GM12878 (cell line): ENCODE data around the gene NAT9. TPM values are rescaled to one million over a fixed set of nuclear protein-coding genes. Genes with fewer than 3 reads are reported as not detected.
A peak's percentile ranks its signal among the peaks of the same experiment; 100 is the strongest.

Experiments
- ATAC-seq: fragments of 200-7000 bp; cut with Tn5 transposase; 3 replicates; pipeline ENCODE4 v1.9.1; 2020; ENCODE audit warnings: mild to moderate bottlenecking, moderate library complexity
- BruUV-seq: library from RNA; stranded (reverse); fragments of 400-500 nt; replicated peaks from 2 replicates; lab custom pipeline; 2021; lab: Mats Ljungman, UMichigan
- CTCF ChIA-PET: fragments of 300-600 bp; sonication (Branson Sonifier 250); formaldehyde crosslinking; extraction: SDS; loops from one replicate; lab custom pipeline; 2021; ENCODE audit warnings: inconsistent platforms; lab: Yijun Ruan, JAX
- POLR2A ChIA-PET: fragments of 350-600 bp; formaldehyde crosslinking; extraction: SDS; loops from one replicate; lab custom pipeline; 2021; ENCODE audit warnings: inconsistent platforms; lab: Charles Lee
- RAD21 ChIA-PET: fragments of 300-600 bp; sonication (Branson Sonifier 250); formaldehyde crosslinking; loops from one replicate; lab custom pipeline; 2023; ENCODE audit warnings: antibody characterized with exemption; ENCODE audit not compliant: unreplicated experiment; lab: Charles Lee
- SMC1A ChIA-PET: fragments of 300-600 bp; sonication (Branson Sonifier 250); formaldehyde crosslinking; loops from one replicate; lab custom pipeline; 2023; ENCODE audit not compliant: unreplicated experiment, uncharacterized antibody; lab: Charles Lee
- DNase-seq: peaks from one replicate; pipeline ENCODE4 v3.0.0-alpha.2; 2011; ENCODE audit warnings: low read depth, low spot score
- FAIRE-seq: peaks from 3 replicates; lab custom pipeline; 2011; peaks lifted over from hg19 to GRCh38; lab: Jason Lieb, UNC
- H2AFZ ChIP-seq: 2 replicates; pipeline ENCODE4 v1.6.0; 2011; ENCODE audit warnings: low read depth, low read length, control low read depth; ENCODE audit not compliant: control insufficient read depth
- H3K27ac ChIP-seq: 2 replicates; pipeline ENCODE4 v1.5.1; 2011; ENCODE audit warnings: control low read depth; ENCODE audit not compliant: control insufficient read depth, insufficient read depth
- H3K27me3 ChIP-seq, 2 experiments: replicated peaks in 1 of 2; 2 replicates each; pipeline versions ENCODE4 v1.6.0 to v1.6.1; 2011; ENCODE audit warnings: low read length in 1 of 2; ENCODE audit not compliant: control insufficient read depth in 2 of 2, insufficient read depth in 2 of 2
- H3K36me3 ChIP-seq, 2 experiments: 2 replicates each; pipeline ENCODE4 v1.5.1; 2011; ENCODE audit warnings: low read length in 1 of 2; ENCODE audit not compliant: control insufficient read depth in 2 of 2, insufficient read depth in 2 of 2
- H3K4me1 ChIP-seq: 2 replicates; pipeline ENCODE4 v1.6.1; 2011; ENCODE audit warnings: mild to moderate bottlenecking, low read length, moderate library complexity, mixed read lengths; ENCODE audit not compliant: control insufficient read depth, insufficient read depth
- H3K4me2 ChIP-seq: 2 replicates; pipeline ENCODE4 v1.6.0; 2011; ENCODE audit warnings: control low read depth; ENCODE audit not compliant: control insufficient read depth, insufficient read depth
- H3K4me3 ChIP-seq: fragments of 200-600 bp; sonication (generic); 2 replicates; pipeline ENCODE4 v1.5.1; 2016
- H3K79me2 ChIP-seq: 2 replicates; pipeline ENCODE4 v1.6.0; 2011; ENCODE audit warnings: low read length; ENCODE audit not compliant: control insufficient read depth, insufficient read depth
- H3K9ac ChIP-seq: 2 replicates; pipeline ENCODE4 v1.8.0; 2011; ENCODE audit warnings: low read length, control low read depth, mixed read lengths; ENCODE audit not compliant: control insufficient read depth, insufficient read depth
- H3K9me3 ChIP-seq: replicated peaks from 3 replicates; pipeline ENCODE4 v1.5.1; 2011; ENCODE audit warnings: mild to moderate bottlenecking, low read length; ENCODE audit not compliant: control insufficient read depth, insufficient read depth
- H4K20me1 ChIP-seq: 2 replicates; pipeline ENCODE4 v1.6.0; 2011; ENCODE audit not compliant: control insufficient read depth, insufficient read depth
- CBX3 ChIP-seq: fragments of 200-600 bp; sonication (generic); IDR thresholded peaks from 2 replicates; pipeline ENCODE4 v1.6.1; 2016; ENCODE audit warnings: low read depth, borderline replicate concordance
- CTCF ChIP-seq, 3 experiments: IDR thresholded peaks in 2 of 3; conservative IDR thresholded peaks in 1 of 3; 2 replicates each; pipeline ENCODE4 v1.5.1; 2011; ENCODE audit warnings: low read depth in 3 of 3, low read length in 3 of 3, mild to moderate bottlenecking in 3 of 3, control low read depth in 2 of 3, moderate library complexity in 2 of 3, inconsistent platforms in 1 of 3, mixed read lengths in 1 of 3; ENCODE audit not compliant: control insufficient read depth in 2 of 3, insufficient read depth in 1 of 3; ENCODE audit errors: extremely low read depth in 1 of 3
- EGR1 ChIP-seq, 2 experiments: IDR thresholded peaks; 1 replicate in 1 of 2; 2 replicates in 1 of 2; pipeline ENCODE4 v1.6.1; 2011 to 2012; ENCODE audit warnings: low read depth in 2 of 2, low read length in 2 of 2, borderline replicate concordance in 1 of 2, mild to moderate bottlenecking in 1 of 2, moderate library complexity in 1 of 2
- IKZF1 ChIP-seq: fragments of 450-650 bp; conservative IDR thresholded peaks from 2 replicates; pipeline ENCODE4 v1.6.1; 2017; ENCODE audit warnings: antibody characterized with exemption, mild to moderate bottlenecking
- RBBP5 ChIP-seq: fragments of 200-600 bp; sonication (generic); conservative IDR thresholded peaks from 2 replicates; pipeline ENCODE4 v1.6.1; 2016
- SP1 ChIP-seq: IDR thresholded peaks from one replicate; pipeline ENCODE4 v1.6.1; 2011; ENCODE audit warnings: low read depth, low read length
- USF2 ChIP-seq: IDR thresholded peaks from 2 replicates; pipeline ENCODE4 v1.6.1; 2011; ENCODE audit warnings: low read depth, low read length, improper control_type of control experiment, borderline replicate concordance
- ZBTB33 ChIP-seq: fragments of 450-650 bp; IDR thresholded peaks from 2 replicates; pipeline ENCODE4 v1.6.1; 2017; ENCODE audit warnings: mild to moderate bottlenecking
- ZNF207 ChIP-seq: fragments of 450-650 bp; IDR thresholded peaks from 2 replicates; pipeline ENCODE4 v1.6.1; 2014; ENCODE audit warnings: antibody characterized with exemption, mild to moderate bottlenecking, borderline replicate concordance
- WGBS: methylation state at CpG from one replicate; pipeline ENCODE4 v1.1.6; 2016; ENCODE audit warnings: low lambda C conversion rate; ENCODE audit not compliant: insufficient replicate concordance, insufficient coverage; ENCODE audit errors: missing lambda C conversion rate; 5-methylcytosine and 5-hydroxymethylcytosine counted together
- in situ Hi-C: fragments of 300-500 bp; cut with MboI; formaldehyde crosslinking; loops from 9 replicates; pipeline ENCODE4 v1.14.3; 2018; ENCODE audit warnings: mixed read lengths
- intact Hi-C: fragments of 100-400 bp; cut with micrococcal nuclease; formaldehyde crosslinking; loops from one replicate; pipeline ENCODE4 v1.14.2; 2022; ENCODE audit not compliant: unreplicated experiment
- polyA plus RNA-seq, 11 experiments: library from polyadenylated mRNA; depleted of rRNA in 4 of 11; unstranded in 6 of 11; stranded (reverse) in 5 of 11; fragments of >200 nt; fragmentation: Nextera tagmentation in 4 of 11; fragmentation: Illumina TruSeq in 1 of 11; extraction: Ambion mirVana in 4 of 11; extraction: Trizol in 1 of 11; gene quantifications; 1 replicate in 1 of 11; 2 replicates in 10 of 11; pipeline versions ENCODE4 v1.2.1 to v1.2.3, GENCODE V29; 2011 to 2016; ENCODE audit warnings: inconsistent platforms in 2 of 11, missing spikeins in 2 of 11, low read depth in 1 of 11
- total RNA-seq, 4 experiments: library from RNA; depleted of rRNA in 3 of 4; stranded (reverse); fragments of >200 nt in 3 of 4; fragmentation: Illumina TruSeq in 1 of 4; extraction: Trizol in 1 of 4; gene quantifications; 2 replicates each; pipeline versions ENCODE4 v1.2.1 to v1.2.3, GENCODE V29; 2013 to 2021

NAT9 gene
- total and polyA plus RNA-seq, 10 of the 15 experiments (the other 5 are each of a cell fraction or from before 2014, with no cell fraction given) = 3.5 to 45.3 (median 27.3) TPM

- SMC1A ChIA-PET = no interaction called here
- ATAC-seq = peak; percentile 28; the same call in 1 of the 3 replicates
- POLR2A ChIA-PET = no interaction called here
- Histone ChIP-seq H2AFZ (no peak overlapping the region), H3K9ac (no peak overlapping the region), H3K4me2 (no peak overlapping the region), H3K36me3 (peaks cover 0 to 1% of the 10 kb centered on the region in 2 experiments; a peak in 2 of 4 replicates), H3K4me1 (no peaks in the 10 kb centered on the region), H3K27me3 (no peaks in the 10 kb centered on the region), H3K27ac (no peak overlapping the region), H4K20me1 (no peaks in the 10 kb centered on the region), H3K9me3 (no peaks in the 10 kb centered on the region), H3K79me2 (no peaks in the 10 kb centered on the region), H3K4me3 (no peak overlapping the region)
- RAD21 ChIA-PET = no interaction called here
- TF ChIP-seq CTCF (IDR thresholded peaks at IDR 0.05 in 2 of 3, conservative IDR thresholded peaks at IDR 0.05 in 1 of 3; ENCODE audit: control insufficient read depth in 2 of 3, extremely low read depth in 1 of 3, insufficient read depth in 1 of 3, low read depth in 3 of 3, low read length in 3 of 3) = 0 out of 6 replicates have a peak, but pooled peaks of 2 of the 3 experiments have one; percentile 5 to 10
- no peak for TF ChIP-seq EGR1 (IDR thresholded peaks at IDR 0.05; ENCODE audit: borderline replicate concordance in 1 of 2, low read depth in 2 of 2, low read length in 2 of 2)
- CTCF ChIA-PET = interaction anchor here (0.6 kb wide), 2 partner anchors 171 to 285 kb away, joined by 3 to 4 read pairs; no protein-coding TSS in a partner anchor
- FAIRE-seq = no peak
- 70% methylated on average over 15 of the region's 15 CpGs for WGBS
- no TSS peak for BruUV-seq
- in situ Hi-C loops = no loop called here
- intact Hi-C loops = no loop called here
- no peak for DNase-seq
Measured at GRCh38 chr17:74815550-74816370, 39.6 kb upstream of the NAT9 start.

- ChIA-PET RAD21 (no interaction called here), SMC1A (no interaction called here), CTCF (no interaction called here), POLR2A (no interaction called here)
- H3K9ac ChIP-seq = no peak overlapping the region
- H3K4me1 ChIP-seq = no peaks in the 10 kb centered on the region
- DNase-seq = no peak
- intact Hi-C loops (no loop called here), in situ Hi-C loops (no loop called here)
- ATAC-seq = no peak
- peaks cover 0 to 1% of the 10 kb centered on the region in 2 experiments; a peak in 3 of 4 replicates for H3K36me3 ChIP-seq
- no peaks in the 10 kb centered on the region for H4K20me1 ChIP-seq
- no TSS peak for BruUV-seq
- no peak overlapping the region for H3K4me2 ChIP-seq
- H3K27ac ChIP-seq = no peak overlapping the region
- FAIRE-seq = no peak
- H3K4me3 ChIP-seq = no peak overlapping the region
- H3K79me2 ChIP-seq = no peaks in the 10 kb centered on the region
- no peak overlapping the region for H2AFZ ChIP-seq
- no peaks in the 10 kb centered on the region for H3K9me3 ChIP-seq
- no peaks in the 10 kb centered on the region for H3K27me3 ChIP-seq
- WGBS = 72% methylated on average over 7 of the region's 7 CpGs
- no peak for TF ChIP-seq SP1
- TF ChIP-seq EGR1 (IDR thresholded peaks at IDR 0.05; ENCODE audit: borderline replicate concordance in 1 of 2, low read depth in 2 of 2, low read length in 2 of 2) = no peak
- no peak for TF ChIP-seq IKZF1
- no peak for TF ChIP-seq CBX3
- no peak for TF ChIP-seq USF2
- no peak for TF ChIP-seq RBBP5
- TF ChIP-seq ZBTB33 = no peak
- TF ChIP-seq ZNF207 = no peak
Measured at GRCh38 chr17:74815067-74815466, 38.9 kb upstream of the NAT9 start.
